Measurements from ENCODE around the gene PRIM1. TPM values are rescaled to one million over a fixed set of nuclear protein-coding genes. Genes with fewer than 3 reads are reported as not detected.

PRIM1 gene
- total RNA-seq, 1 experiment from 2014 or later: 50.7 TPM

DNA sequence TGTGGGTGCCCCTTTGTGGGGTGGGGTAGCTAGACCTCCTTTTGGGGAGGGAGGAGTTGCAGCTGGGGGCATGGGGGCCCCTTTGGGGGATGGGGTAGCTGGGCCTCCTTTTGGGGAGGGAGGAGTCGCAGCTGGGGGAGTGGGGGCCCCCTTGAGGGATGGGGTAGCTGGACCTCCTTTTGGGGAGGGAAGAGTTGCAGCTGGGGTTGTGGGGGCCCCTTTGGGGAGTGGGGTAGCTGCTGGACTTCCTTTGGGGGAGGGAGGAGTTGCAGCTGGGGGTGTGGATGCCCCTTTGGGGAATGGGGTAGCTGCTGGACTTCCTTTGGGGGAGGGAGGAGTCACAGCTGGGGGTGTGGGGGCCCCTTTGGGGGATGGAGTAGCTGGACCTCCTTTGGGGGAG, 34.0 kb downstream of the PRIM1 start:
- Mint-ChIP-seq H3K4me3 (no peak overlapping the region), H3K27me3 (ENCODE audit: low read depth) (no peaks in the 10 kb centered on the region), H3K9me3 (no peaks in the 10 kb centered on the region), H3K4me1 (peaks cover 58 to 59% of the 10 kb centered on the region in 2 experiments), H3K36me3 (ENCODE audit: insufficient read depth in 1 of 3, low read depth in 3 of 3) (peaks cover 76 to 85% (median 82%) of the 10 kb centered on the region in 3 experiments), H3K27ac (no peak overlapping the region)
- no peaks in the 10 kb centered on the region for H4K20me1 ChIP-seq (ENCODE audit: control insufficient read depth, insufficient read depth, insufficient read length)
- H3K56ac ChIP-seq (ENCODE audit: insufficient read length, low read depth, low read length): no peak overlapping the region
- no peak overlapping the region for H3K18ac ChIP-seq (ENCODE audit: insufficient read length, low read depth, low read length)
- no peak overlapping the region for H4K5ac ChIP-seq (ENCODE audit: insufficient read length, low read depth, low read length)
- H3K23me2 ChIP-seq (ENCODE audit: insufficient read length, low read depth, low read length, poor library complexity, severe bottlenecking): no peaks in the 10 kb centered on the region
- peaks cover 11% of the 10 kb centered on the region for H3K79me1 ChIP-seq (ENCODE audit: insufficient read depth, low read depth, low read length, poor library complexity, severe bottlenecking)
- H2AFZ ChIP-seq (ENCODE audit: low read length): no peak overlapping the region
- no peak overlapping the region for H3K9ac ChIP-seq (ENCODE audit: extremely low read depth, insufficient read length, low read length)
- no peaks in the 10 kb centered on the region for H3K9me3 ChIP-seq (ENCODE audit: control insufficient read depth, low read depth, low read length)
- no peak overlapping the region for H2BK12ac ChIP-seq (ENCODE audit: insufficient read length, low read depth, low read length)
- TF ChIP-seq, protein P1, sequence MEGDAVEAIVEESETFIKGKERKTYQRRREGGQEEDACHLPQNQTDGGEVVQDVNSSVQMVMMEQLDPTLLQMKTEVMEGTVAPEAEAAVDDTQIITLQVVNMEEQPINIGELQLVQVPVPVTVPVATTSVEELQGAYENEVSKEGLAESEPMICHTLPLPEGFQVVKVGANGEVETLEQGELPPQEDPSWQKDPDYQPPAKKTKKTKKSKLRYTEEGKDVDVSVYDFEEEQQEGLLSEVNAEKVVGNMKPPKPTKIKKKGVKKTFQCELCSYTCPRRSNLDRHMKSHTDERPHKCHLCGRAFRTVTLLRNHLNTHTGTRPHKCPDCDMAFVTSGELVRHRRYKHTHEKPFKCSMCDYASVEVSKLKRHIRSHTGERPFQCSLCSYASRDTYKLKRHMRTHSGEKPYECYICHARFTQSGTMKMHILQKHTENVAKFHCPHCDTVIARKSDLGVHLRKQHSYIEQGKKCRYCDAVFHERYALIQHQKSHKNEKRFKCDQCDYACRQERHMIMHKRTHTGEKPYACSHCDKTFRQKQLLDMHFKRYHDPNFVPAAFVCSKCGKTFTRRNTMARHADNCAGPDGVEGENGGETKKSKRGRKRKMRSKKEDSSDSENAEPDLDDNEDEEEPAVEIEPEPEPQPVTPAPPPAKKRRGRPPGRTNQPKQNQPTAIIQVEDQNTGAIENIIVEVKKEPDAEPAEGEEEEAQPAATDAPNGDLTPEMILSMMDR (conservative IDR thresholded peaks at IDR 0.05): no peak
- H4K8ac ChIP-seq (replicated peaks; ENCODE audit: insufficient read length, low read depth, low read length): no peak overlapping the region
- no peak overlapping the region for H2BK15ac ChIP-seq (ENCODE audit: low read depth, low read length)
- no peak overlapping the region for H3T11ph ChIP-seq (ENCODE audit: low read length)
- H3K4ac ChIP-seq (ENCODE audit: low read depth, low read length): no peak overlapping the region
- H2BK5ac ChIP-seq (ENCODE audit: insufficient read length, low read length): no peak overlapping the region
- no peak overlapping the region for H2BK20ac ChIP-seq (ENCODE audit: low read depth, low read length, poor library complexity, severe bottlenecking)
- no peak overlapping the region for H3K14ac ChIP-seq (ENCODE audit: insufficient read depth, low read length)
- peaks cover 10% of the 10 kb centered on the region for H3K4me1 ChIP-seq (ENCODE audit: insufficient read depth, low read length)
- H4K91ac ChIP-seq (ENCODE audit: insufficient read length, low read depth, low read length): no peak overlapping the region
- H2BK120ac ChIP-seq (ENCODE audit: low read depth, low read length, poor library complexity, severe bottlenecking): no peak overlapping the region
- H3K27me3 ChIP-seq (ENCODE audit: insufficient read depth, low read length): no peaks in the 10 kb centered on the region
- no peak overlapping the region for H3K23ac ChIP-seq (ENCODE audit: insufficient read length, low read depth, low read length)
- H2AK5ac ChIP-seq (ENCODE audit: insufficient read length, low read length): no peak overlapping the region
- WGBS (ENCODE audit: extremely low coverage, insufficient read length, low lambda C conversion rate): no CpG with 5 or more reads among the region's 1 CpG
- no peak overlapping the region for H3K27ac ChIP-seq (ENCODE audit: insufficient read length, low read depth, low read length)
- DNase-seq: no peak
- H3K79me2 ChIP-seq (ENCODE audit: insufficient read depth, low read length): peaks cover 37% of the 10 kb centered on the region; the same call in 1 of the 2 replicates
- no peak overlapping the region for H3K4me2 ChIP-seq (ENCODE audit: insufficient read depth, insufficient read length, low read length)
